ENCODE results near the gene FSIP1.

FSIP1 gene

DNA sequence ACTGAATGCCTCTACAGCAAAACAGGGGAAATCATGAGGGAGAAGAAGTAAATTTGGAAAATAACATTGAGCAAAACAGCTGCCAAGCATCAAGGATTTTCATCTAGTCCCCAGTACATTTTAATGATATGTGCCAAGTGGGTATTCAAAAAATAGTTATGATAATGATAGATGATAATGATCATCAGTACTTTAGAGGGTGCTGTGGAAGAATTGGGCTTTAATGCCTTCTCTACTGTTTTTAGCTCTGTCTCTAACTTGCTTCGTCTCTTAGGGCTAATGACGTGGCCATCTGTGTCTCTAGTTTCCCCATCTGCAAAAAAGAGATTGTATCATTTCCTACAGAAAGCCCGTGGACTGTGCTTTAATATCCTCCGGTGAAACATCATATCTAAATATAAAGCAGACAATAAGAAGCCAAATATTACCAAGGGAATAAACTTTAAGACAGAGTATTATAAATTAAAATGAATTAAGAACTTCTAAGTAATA lies 10.2 kb upstream of the FSIP1 start:
- H3K4me3 ChIP-seq (ENCODE audit: low read depth, low read length) = no peak overlapping the region
- H3K36me3 ChIP-seq (ENCODE audit: control insufficient read depth, insufficient read depth, low read length) = peaks cover under 1% of the 10 kb centered on the region; the same call in 1 of the 2 replicates
- no peak overlapping the region for H3K27ac ChIP-seq (ENCODE audit: low read depth, low read length)
- peaks cover 26% of the 10 kb centered on the region for H3K4me1 ChIP-seq (ENCODE audit: control insufficient read depth, insufficient read depth, low read length)
- H3K9me3 ChIP-seq (ENCODE audit: control insufficient read depth, insufficient read depth, low read length) = no peaks in the 10 kb centered on the region
- H3K9ac ChIP-seq (ENCODE audit: low read depth, low read length) = no peak overlapping the region
- H3K27me3 ChIP-seq (ENCODE audit: control insufficient read depth, insufficient read depth, low read length) = no peaks in the 10 kb centered on the region

DNA sequence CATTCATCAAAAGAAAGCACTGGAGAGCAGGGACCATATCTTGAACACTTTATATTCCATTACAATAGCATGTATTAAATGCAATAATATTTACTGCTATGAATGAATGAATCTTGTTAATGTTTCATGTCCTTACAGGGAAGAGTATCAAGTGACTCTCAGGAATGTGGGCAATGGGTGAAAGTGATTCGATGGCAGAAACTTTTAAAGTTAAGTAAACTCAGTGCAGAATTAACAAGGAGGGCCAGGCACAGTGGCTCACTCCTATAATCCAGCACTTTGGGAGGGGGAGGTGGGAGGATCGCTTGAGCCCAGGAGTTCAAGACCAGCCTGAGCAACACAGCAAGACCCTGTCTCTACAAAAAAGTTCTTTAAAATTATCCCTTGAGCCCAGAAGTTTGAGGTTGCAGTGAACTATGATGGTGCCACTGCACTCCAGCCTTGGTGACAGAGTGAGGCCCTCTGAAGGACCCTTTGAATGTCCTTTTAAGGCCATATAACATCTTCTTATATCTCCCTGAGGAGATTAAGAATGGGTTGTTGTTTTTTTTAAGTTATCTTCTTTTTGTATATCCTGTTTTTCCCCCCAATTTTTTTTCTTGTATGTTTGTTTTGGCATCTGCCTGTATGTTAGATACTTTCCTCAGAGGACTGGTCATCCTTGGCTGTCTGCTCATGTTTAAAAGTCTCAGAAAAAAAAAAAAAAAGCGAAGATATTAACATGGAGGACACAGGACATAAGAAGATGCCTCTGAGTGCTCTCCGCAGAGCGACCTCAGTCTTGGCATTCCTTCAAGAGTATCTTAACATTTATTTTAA lies 9.6 kb upstream of the FSIP1 start:
- Histone ChIP-seq H3K4me1 (ENCODE audit: control insufficient read depth, insufficient read depth, low read length) (peaks cover 29% of the 10 kb centered on the region), H3K9me3 (ENCODE audit: control insufficient read depth, insufficient read depth, low read length) (no peaks in the 10 kb centered on the region), H3K27me3 (ENCODE audit: control insufficient read depth, insufficient read depth, low read length) (no peaks in the 10 kb centered on the region), H3K4me3 (ENCODE audit: low read depth, low read length) (no peak overlapping the region), H3K9ac (ENCODE audit: low read depth, low read length) (no peak overlapping the region), H3K36me3 (ENCODE audit: control insufficient read depth, insufficient read depth, low read length) (no peaks in the 10 kb centered on the region), H3K27ac (ENCODE audit: low read depth, low read length) (no peak overlapping the region)

DNA sequence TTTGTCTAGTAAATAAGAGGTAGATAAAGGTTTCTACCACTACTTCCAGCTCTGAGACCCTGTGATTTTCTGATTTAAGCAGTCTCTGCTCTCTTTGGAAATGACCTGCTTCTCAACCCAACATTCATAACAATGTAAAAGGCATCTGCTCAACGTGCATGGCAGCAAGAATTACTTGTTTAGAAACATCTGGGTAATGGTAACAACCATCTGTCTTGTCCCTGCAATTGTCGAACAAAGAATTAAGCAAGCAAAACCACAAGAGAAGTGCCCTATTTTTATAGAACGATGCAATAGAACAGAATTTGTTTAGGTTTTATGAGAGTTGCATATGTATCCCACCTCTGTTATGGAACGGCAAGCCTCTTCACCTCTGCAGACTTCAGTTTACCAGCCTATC lies 7.1 kb upstream of the FSIP1 start:
- Histone ChIP-seq H3K4me1 (ENCODE audit: control insufficient read depth, insufficient read depth, low read length) (peaks cover 50% of the 10 kb centered on the region), H3K36me3 (ENCODE audit: control insufficient read depth, insufficient read depth, low read length) (no peaks in the 10 kb centered on the region), H3K9ac (ENCODE audit: low read depth, low read length) (no peak overlapping the region), H3K27ac (ENCODE audit: low read depth, low read length) (no peak overlapping the region), H3K9me3 (ENCODE audit: control insufficient read depth, insufficient read depth, low read length) (no peaks in the 10 kb centered on the region), H3K27me3 (ENCODE audit: control insufficient read depth, insufficient read depth, low read length) (no peaks in the 10 kb centered on the region), H3K4me3 (ENCODE audit: low read depth, low read length) (no peak overlapping the region)

DNA sequence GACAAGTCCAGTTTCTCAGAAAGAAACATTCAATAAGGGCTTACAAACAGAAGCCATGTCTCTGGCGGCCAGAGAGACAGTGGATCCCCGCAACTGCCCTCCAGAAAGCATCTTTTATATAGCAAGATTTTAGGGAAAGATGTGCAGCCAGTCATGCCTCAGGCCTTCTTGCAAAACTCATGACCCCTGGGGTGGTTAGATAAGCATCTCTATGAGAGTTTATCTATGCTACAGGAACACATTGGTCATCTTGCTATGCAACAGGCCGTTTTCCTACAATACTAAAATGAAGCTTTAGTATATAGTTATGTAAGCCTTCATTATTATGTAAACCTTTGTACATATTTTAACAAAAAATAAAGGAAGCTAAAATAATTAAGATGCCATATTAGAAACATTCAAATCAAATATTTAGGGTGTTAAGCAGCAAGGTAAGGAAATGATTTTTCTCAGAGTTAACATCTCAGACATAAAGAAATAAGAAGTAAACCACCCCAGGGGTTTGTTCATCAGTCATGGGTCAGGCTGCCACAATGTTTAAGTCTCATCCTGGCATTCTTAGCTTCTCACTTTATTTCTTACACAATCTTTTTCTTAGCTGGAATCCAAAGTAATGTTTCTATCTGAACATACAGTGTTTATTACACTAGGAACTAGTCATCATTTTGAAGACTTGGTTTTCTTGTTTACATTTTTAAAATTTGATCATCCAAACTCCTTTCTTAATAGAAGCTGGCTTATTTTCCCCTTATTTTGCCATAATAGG lies 6.3 kb upstream of the FSIP1 start:
- no peaks in the 10 kb centered on the region for H3K27me3 ChIP-seq (ENCODE audit: control insufficient read depth, insufficient read depth, low read length)
- H3K27ac ChIP-seq (ENCODE audit: low read depth, low read length) = peak overlapping the region; percentile 53
- peaks cover 55% of the 10 kb centered on the region for H3K4me1 ChIP-seq (ENCODE audit: control insufficient read depth, insufficient read depth, low read length)
- no peaks in the 10 kb centered on the region for H3K36me3 ChIP-seq (ENCODE audit: control insufficient read depth, insufficient read depth, low read length)
- H3K4me3 ChIP-seq (ENCODE audit: low read depth, low read length) = no peak overlapping the region
- no peak overlapping the region for H3K9ac ChIP-seq (ENCODE audit: low read depth, low read length)
- H3K9me3 ChIP-seq (ENCODE audit: control insufficient read depth, insufficient read depth, low read length) = no peaks in the 10 kb centered on the region

DNA sequence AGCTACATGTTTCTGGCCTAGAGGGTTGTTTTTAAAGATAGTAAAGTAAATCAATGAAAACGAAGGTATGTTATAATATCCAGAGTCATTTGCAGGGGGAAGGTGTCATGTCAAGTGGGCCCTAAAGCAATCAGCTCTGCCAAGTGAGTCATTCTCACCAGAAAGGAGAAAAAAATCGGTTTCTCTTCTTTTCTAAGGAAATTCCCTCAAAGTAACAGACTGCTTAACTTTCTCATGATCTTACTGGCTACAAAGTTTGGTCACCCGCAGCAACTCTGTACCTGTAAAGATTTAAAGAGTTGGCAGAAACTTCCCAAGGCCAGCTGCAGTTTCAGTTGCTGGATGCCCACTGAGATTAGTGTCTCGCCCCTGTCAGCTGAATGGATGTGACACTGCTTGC lies 5.5 kb upstream of the FSIP1 start:
- Histone ChIP-seq H3K4me3 (ENCODE audit: low read depth, low read length) (no peak overlapping the region), H3K27ac (ENCODE audit: low read depth, low read length) (peak overlapping the region; percentile 53), H3K4me1 (ENCODE audit: control insufficient read depth, insufficient read depth, low read length) (peaks cover 62% of the 10 kb centered on the region), H3K9me3 (ENCODE audit: control insufficient read depth, insufficient read depth, low read length) (no peaks in the 10 kb centered on the region), H3K9ac (ENCODE audit: low read depth, low read length) (no peak overlapping the region), H3K36me3 (ENCODE audit: control insufficient read depth, insufficient read depth, low read length) (no peaks in the 10 kb centered on the region), H3K27me3 (ENCODE audit: control insufficient read depth, insufficient read depth, low read length) (no peaks in the 10 kb centered on the region)

DNA sequence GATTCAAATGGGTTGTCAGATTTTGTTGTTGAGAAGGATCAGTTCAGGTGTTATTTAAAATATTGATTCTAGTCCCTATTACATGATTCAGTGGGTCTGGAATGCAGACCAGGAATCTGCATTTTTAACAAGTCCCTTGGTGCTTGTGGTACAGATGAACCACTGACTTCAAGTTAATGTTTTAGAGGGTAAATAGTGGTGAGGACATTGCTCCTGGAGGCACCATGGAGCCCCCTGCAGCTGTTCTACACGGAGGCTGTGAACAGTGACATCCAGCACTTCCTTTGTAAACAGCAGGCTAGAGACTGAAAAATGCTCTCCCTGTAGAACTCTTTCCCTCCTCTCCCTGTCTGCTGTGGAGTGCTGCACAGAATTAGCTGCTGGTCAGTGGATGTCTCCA lies 4.8 kb upstream of the FSIP1 start:
- Histone ChIP-seq H3K27ac (ENCODE audit: low read depth, low read length) (peak overlapping the region; percentile 64), H3K4me1 (ENCODE audit: control insufficient read depth, insufficient read depth, low read length) (peaks cover 58% of the 10 kb centered on the region), H3K9me3 (ENCODE audit: control insufficient read depth, insufficient read depth, low read length) (no peaks in the 10 kb centered on the region), H3K27me3 (ENCODE audit: control insufficient read depth, insufficient read depth, low read length) (no peaks in the 10 kb centered on the region), H3K9ac (ENCODE audit: low read depth, low read length) (no peak overlapping the region), H3K36me3 (ENCODE audit: control insufficient read depth, insufficient read depth, low read length) (no peaks in the 10 kb centered on the region), H3K4me3 (ENCODE audit: low read depth, low read length) (no peak overlapping the region)

DNA sequence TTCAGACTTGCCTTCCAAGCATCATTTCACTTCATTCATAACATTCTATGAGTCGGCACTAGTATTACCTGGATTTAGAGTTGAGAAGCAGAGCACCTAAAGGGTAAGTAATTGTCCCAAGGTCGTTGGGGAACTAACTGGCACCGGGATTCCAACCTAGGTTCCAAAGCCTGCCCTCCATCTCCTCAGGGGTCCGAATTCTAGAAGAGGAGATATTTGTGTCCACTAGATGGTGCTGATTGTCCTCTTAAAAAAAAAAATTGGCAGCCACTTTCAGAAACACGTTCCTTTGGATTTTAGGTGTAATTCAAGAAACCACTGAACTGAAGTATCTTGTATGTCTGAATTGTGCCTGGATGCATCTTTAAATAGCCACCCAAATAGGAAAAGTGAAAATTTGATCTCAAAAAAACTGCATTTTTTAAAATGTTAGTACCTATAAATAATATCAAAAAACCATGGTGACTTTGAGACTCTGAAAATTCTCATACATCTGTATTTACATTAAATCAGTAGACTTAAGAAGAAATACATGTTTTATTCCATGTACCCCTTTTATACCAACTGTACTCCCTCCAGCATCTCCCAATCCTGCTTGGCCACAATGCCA lies 3.9 kb upstream of the FSIP1 start:
- Histone ChIP-seq H3K4me3 (ENCODE audit: low read depth, low read length) (no peak overlapping the region), H3K4me1 (ENCODE audit: control insufficient read depth, insufficient read depth, low read length) (peaks cover 58% of the 10 kb centered on the region)

DNA sequence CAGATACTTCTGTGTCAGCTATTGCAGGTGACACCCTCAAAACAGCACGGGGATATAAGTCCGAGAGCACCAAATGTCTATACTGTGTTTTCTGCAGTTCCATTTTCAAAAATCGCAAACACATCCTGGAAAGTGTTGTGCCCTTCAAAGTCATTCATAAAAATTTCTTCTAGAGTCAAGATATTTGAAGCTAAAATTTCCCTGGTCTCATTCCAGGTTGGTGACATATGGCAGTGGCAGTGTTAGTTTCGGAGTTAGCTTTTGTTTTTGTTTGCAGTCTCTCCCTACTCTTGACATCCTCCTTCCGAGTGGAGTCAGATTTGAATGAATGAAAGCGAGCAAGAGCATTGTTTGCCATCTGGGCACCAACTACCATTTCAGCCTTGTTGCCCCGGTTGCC lies 3.2 kb upstream of the FSIP1 start:
- Histone ChIP-seq H3K9me3 (ENCODE audit: control insufficient read depth, insufficient read depth, low read length) (no peaks in the 10 kb centered on the region), H3K4me1 (ENCODE audit: control insufficient read depth, insufficient read depth, low read length) (peaks cover 58% of the 10 kb centered on the region), H3K36me3 (ENCODE audit: control insufficient read depth, insufficient read depth, low read length) (no peaks in the 10 kb centered on the region), H3K4me3 (ENCODE audit: low read depth, low read length) (no peak overlapping the region), H3K27me3 (ENCODE audit: control insufficient read depth, insufficient read depth, low read length) (no peaks in the 10 kb centered on the region), H3K9ac (ENCODE audit: low read depth, low read length) (no peak overlapping the region), H3K27ac (ENCODE audit: low read depth, low read length) (peak overlapping the region; percentile 63)

More for the DNA sequence above, 3.9 kb upstream of the FSIP1 start:
- Histone ChIP-seq H3K36me3 (ENCODE audit: control insufficient read depth, insufficient read depth, low read length) (no peaks in the 10 kb centered on the region), H3K9ac (ENCODE audit: low read depth, low read length) (peak overlapping the region; percentile 28; the same call in 1 of the 2 replicates), H3K27ac (ENCODE audit: low read depth, low read length) (peak overlapping the region; percentile 63), H3K27me3 (ENCODE audit: control insufficient read depth, insufficient read depth, low read length) (no peaks in the 10 kb centered on the region), H3K9me3 (ENCODE audit: control insufficient read depth, insufficient read depth, low read length) (no peaks in the 10 kb centered on the region)

DNA sequence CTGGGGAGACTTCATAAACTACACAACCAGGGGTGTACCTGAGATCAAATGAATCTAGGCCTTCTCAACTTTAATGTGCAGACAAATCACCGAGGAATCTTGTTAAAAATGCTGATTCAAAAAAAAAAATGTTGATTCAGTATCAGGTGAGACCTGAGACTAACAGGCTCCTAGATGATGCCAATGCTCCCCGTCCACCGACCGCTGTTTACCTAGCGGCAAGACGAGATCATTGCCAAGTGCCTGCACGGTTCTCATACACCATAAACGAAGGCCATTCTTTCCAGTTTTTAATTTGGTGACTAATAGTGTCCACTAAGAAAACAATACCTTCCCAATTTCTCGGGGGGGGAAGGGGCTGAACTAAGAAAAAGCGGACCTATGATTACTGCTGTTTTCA lies 2.5 kb upstream of the FSIP1 start:
- H3K9me3 ChIP-seq (ENCODE audit: control insufficient read depth, insufficient read depth, low read length) = no peaks in the 10 kb centered on the region
- peaks cover 58% of the 10 kb centered on the region for H3K4me1 ChIP-seq (ENCODE audit: control insufficient read depth, insufficient read depth, low read length)
- no peaks in the 10 kb centered on the region for H3K36me3 ChIP-seq (ENCODE audit: control insufficient read depth, insufficient read depth, low read length)
- H3K4me3 ChIP-seq (ENCODE audit: low read depth, low read length) = peak overlapping the region; percentile 8; the same call in 1 of the 2 replicates
- peak overlapping the region; percentile 63 for H3K27ac ChIP-seq (ENCODE audit: low read depth, low read length)
- no peak overlapping the region for H3K9ac ChIP-seq (ENCODE audit: low read depth, low read length)
- no peaks in the 10 kb centered on the region for H3K27me3 ChIP-seq (ENCODE audit: control insufficient read depth, insufficient read depth, low read length)

DNA sequence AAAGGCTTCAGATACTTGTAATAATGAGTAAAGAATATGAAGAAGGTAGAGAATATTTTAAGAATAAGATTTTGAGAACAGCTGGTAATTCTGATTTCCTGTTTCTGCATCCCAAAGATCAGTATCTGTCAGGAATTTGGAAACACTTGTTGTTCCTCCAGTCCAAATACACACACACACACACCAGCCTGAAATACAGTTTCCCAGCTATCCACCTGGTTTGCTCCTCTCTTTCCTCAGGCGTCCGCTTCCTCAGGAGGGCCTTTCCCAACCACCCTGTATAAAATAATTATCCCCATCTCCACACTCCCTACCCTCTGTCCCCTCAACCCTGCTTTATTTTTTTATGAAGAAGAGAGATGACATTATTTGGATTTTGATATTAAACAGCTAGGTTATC lies 2.0 kb upstream of the FSIP1 start:
- peak overlapping the region; percentile 90; the same call in 1 of the 2 replicates for H3K4me3 ChIP-seq (ENCODE audit: low read depth, low read length)
- peaks cover 58% of the 10 kb centered on the region for H3K4me1 ChIP-seq (ENCODE audit: control insufficient read depth, insufficient read depth, low read length)
- no peak overlapping the region for H3K9ac ChIP-seq (ENCODE audit: low read depth, low read length)

More for the DNA sequence above, 2.0 kb upstream of the FSIP1 start:
- no peaks in the 10 kb centered on the region for H3K36me3 ChIP-seq (ENCODE audit: control insufficient read depth, insufficient read depth, low read length)
- H3K27ac ChIP-seq (ENCODE audit: low read depth, low read length) = no peak overlapping the region
- no peaks in the 10 kb centered on the region for H3K27me3 ChIP-seq (ENCODE audit: control insufficient read depth, insufficient read depth, low read length)
- no peaks in the 10 kb centered on the region for H3K9me3 ChIP-seq (ENCODE audit: control insufficient read depth, insufficient read depth, low read length)
